Mesothelial cell of epicardium (in vitro differentiated cells): ENCODE results near the gene EHD4. TPM values are rescaled to one million over a fixed set of nuclear protein-coding genes. Genes with fewer than 3 reads are reported as not detected.

ENCODE experiments used
- DNase-seq, 2 experiments: peaks; one replicate each; pipeline ENCODE4 v3.0.0; 2021; ENCODE audit warnings: low spot score in 2 of 2; ENCODE audit not compliant: unreplicated experiment in 2 of 2
- H3K27ac Mint-ChIP-seq: 2 replicates; pipeline ENCODE4 v1.8.0; 2021; ENCODE audit warnings: mixed read lengths
- H3K27me3 Mint-ChIP-seq: 2 replicates; pipeline ENCODE4 v1.8.0; 2021; ENCODE audit warnings: low read depth, mixed read lengths
- H3K36me3 Mint-ChIP-seq: 2 replicates; pipeline ENCODE4 v1.8.0; 2021; ENCODE audit warnings: mixed read lengths
- H3K4me1 Mint-ChIP-seq: 2 replicates; pipeline ENCODE4 v1.8.0; 2021; ENCODE audit warnings: mixed read lengths
- H3K4me3 Mint-ChIP-seq: 2 replicates; pipeline ENCODE4 v1.8.0; 2021; ENCODE audit warnings: mild to moderate bottlenecking, moderate library complexity, mixed read lengths
- H3K9me3 Mint-ChIP-seq: 2 replicates; pipeline ENCODE4 v1.8.0; 2021; ENCODE audit warnings: mixed read lengths
- CTCF ChIP-seq: fragments of 200-600 bp; sonication (generic); IDR thresholded peaks from one replicate; pipeline ENCODE4 v1.5.0; 2021; ENCODE audit warnings: antibody characterized with exemption; ENCODE audit not compliant: unreplicated experiment
- total RNA-seq: library from RNA; stranded (reverse); gene quantifications from 3 replicates; pipeline ENCODE4 v1.2.1, GENCODE V29; 2021

EHD4 gene
- total RNA-seq, 1 donor from 2014 or later = 16.1 TPM

- DNase-seq = no peak
- Mint-ChIP-seq H3K4me3 (no peak overlapping the region), H3K4me1 (peaks cover 26% of the 10 kb centered on the region), H3K9me3 (no peaks in the 10 kb centered on the region), H3K36me3 (no peaks in the 10 kb centered on the region), H3K27me3 (no peaks in the 10 kb centered on the region), H3K27ac (no peak overlapping the region)
- no peak for TF ChIP-seq CTCF
Observed at GRCh38 chr15:41981371-41982132, 9.2 kb upstream of the EHD4 start.

GRCh38 chr15:41980654-41981323 lies 8.4 kb upstream of the EHD4 start:
- Mint-ChIP-seq H3K27ac (no peak overlapping the region), H3K27me3 (no peaks in the 10 kb centered on the region), H3K4me1 (peaks cover 26% of the 10 kb centered on the region), H3K4me3 (no peak overlapping the region), H3K9me3 (no peaks in the 10 kb centered on the region), H3K36me3 (no peaks in the 10 kb centered on the region)
- DNase-seq = no peak
- TF ChIP-seq CTCF = no peak

GRCh38 chr15:41979493-41980266 lies 7.3 kb upstream of the EHD4 start:
- H3K36me3 Mint-ChIP-seq = no peaks in the 10 kb centered on the region
- H3K4me3 Mint-ChIP-seq = no peak overlapping the region
- peaks cover 26% of the 10 kb centered on the region for H3K4me1 Mint-ChIP-seq
- no peak for DNase-seq
- no peak for TF ChIP-seq CTCF
- peak overlapping the region; percentile 79 for H3K27ac Mint-ChIP-seq
- H3K27me3 Mint-ChIP-seq = no peaks in the 10 kb centered on the region
- no peaks in the 10 kb centered on the region for H3K9me3 Mint-ChIP-seq

GRCh38 chr15:41978534-41978933 lies 6.2 kb upstream of the EHD4 start:
- Mint-ChIP-seq H3K9me3 (no peaks in the 10 kb centered on the region), H3K36me3 (no peaks in the 10 kb centered on the region), H3K4me1 (peaks cover 26% of the 10 kb centered on the region), H3K27ac (no peak overlapping the region), H3K4me3 (no peak overlapping the region), H3K27me3 (no peaks in the 10 kb centered on the region)
- no peak for TF ChIP-seq CTCF
- DNase-seq = no peak

GRCh38 chr15:41977757-41978383 lies 5.5 kb upstream of the EHD4 start:
- Mint-ChIP-seq H3K36me3 (no peaks in the 10 kb centered on the region), H3K27ac (no peak overlapping the region)
- DNase-seq = no peak

More at GRCh38 chr15:41977757-41978383, 5.5 kb upstream of the EHD4 start:
- no peak for TF ChIP-seq CTCF
- peaks cover 26% of the 10 kb centered on the region for H3K4me1 Mint-ChIP-seq
- no peaks in the 10 kb centered on the region for H3K9me3 Mint-ChIP-seq
- no peaks in the 10 kb centered on the region for H3K27me3 Mint-ChIP-seq
- H3K4me3 Mint-ChIP-seq = no peak overlapping the region
